AG09309 (cell line): ENCODE measurements around the gene PDE8B.
A peak's percentile ranks its signal among the peaks of the same experiment; 100 is the strongest.

Experiments used
- DNase-seq: peaks from one replicate; pipeline ENCODE4 v3.0.0-alpha.2; 2010; ENCODE audit warnings: low read depth
- H3K4me3 ChIP-seq: 2 replicates; pipeline ENCODE4 v1.5.1; 2011; ENCODE audit warnings: mild to moderate bottlenecking, low read depth, low read length, moderate library complexity; ENCODE audit not compliant: control insufficient read depth
- TF ChIP-seq, protein P1 (sequence below): IDR thresholded peaks from 2 replicates; pipeline ENCODE4 v1.5.1; 2011; ENCODE audit warnings: mild to moderate bottlenecking, low read depth, low read length, inconsistent platforms; ENCODE audit not compliant: insufficient read depth, control insufficient read depth; ENCODE audit errors: missing control alignments

PDE8B gene

DNA sequence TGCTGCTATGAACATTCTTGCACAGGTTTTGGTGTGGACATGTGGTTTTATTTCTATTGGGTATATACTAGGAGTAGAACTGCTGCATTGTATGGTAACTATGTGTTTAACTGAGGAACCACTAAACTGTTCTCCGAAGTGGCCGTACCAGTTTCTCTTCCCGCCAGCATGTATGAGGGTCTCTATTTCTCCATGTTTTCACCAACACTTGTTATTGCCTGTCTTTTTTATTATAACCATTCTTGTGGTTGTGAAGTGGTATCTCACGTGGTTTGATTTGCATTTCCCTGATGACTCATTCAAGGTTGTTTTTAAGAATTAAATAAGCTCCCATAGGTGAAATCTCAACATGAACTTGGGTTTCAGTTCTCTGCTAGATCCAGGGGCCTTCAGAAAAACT, 19.4 kb downstream of the PDE8B start:
- H3K4me3 ChIP-seq = no peak overlapping the region
- TF ChIP-seq, protein P1, sequence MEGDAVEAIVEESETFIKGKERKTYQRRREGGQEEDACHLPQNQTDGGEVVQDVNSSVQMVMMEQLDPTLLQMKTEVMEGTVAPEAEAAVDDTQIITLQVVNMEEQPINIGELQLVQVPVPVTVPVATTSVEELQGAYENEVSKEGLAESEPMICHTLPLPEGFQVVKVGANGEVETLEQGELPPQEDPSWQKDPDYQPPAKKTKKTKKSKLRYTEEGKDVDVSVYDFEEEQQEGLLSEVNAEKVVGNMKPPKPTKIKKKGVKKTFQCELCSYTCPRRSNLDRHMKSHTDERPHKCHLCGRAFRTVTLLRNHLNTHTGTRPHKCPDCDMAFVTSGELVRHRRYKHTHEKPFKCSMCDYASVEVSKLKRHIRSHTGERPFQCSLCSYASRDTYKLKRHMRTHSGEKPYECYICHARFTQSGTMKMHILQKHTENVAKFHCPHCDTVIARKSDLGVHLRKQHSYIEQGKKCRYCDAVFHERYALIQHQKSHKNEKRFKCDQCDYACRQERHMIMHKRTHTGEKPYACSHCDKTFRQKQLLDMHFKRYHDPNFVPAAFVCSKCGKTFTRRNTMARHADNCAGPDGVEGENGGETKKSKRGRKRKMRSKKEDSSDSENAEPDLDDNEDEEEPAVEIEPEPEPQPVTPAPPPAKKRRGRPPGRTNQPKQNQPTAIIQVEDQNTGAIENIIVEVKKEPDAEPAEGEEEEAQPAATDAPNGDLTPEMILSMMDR = no peak
- no peak for DNase-seq

DNA sequence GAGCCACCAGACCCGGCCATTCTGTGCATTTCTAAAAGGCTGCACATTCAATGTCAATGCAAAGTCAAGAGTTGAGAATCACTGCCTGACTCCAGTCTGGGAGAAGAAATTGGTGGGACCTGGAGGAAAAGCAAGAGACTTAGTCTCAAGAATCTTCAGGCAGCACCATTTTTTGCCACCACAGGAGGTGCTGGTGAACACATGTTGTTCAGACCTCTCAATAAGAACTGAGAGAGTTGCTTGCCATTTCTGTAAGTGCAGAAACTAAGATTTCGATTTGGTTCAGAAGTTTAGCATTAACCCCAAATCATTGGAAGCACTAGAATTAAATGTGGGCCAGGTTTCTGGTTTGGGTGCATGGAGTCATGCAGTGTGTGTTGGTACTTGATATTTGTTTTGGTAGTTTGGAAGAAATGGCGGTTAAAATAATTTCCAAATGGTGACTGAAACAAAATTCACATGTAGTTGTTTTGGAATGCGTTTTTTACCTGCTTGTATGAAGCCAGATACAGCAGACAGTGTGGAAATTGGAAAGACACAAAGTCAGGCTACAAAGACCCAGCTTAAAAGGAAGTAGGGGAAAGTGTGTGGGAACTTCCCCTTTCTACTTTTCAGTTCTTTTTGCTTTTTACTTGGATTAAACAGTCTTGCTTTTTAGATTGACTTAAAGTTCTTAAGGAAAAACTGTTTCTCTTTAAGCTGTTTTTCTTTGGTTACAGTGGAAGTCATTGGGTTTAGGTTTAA, 20.4 kb downstream of the PDE8B start:
- TF ChIP-seq, protein P1 = peak; percentile 36
- no peak overlapping the region for H3K4me3 ChIP-seq
- no peak for DNase-seq

DNA sequence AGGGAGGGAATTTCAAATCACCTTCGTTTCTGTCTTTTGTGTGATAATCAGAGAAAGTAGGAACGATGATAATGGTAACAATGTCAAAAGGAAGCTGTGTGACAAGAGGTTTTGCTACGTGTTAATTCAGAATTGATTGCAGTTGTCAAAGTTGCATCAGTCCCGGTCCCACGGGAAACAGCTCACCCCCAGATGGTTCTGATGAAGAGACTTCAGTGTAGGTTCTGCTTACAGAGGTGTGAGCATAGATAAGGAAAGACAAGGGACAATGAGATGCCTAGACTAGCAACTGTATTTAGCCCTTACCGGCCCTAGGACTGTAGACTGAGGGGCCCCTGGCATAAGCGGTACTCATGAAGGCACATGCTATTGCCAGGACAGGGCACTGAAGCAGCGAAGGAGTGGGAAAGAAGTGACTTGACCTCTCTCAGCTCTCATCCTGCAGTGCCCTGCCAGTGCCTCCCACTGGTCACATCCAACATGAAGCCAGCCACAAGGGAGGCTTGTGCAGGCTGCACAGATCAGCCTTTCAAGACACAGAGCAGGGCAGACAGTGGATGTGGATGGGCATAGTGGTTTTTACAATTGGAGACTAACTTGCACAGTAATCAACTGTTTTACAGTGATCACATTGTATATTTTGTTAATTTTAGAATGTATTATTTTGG, 21.1 kb downstream of the PDE8B start:
- TF ChIP-seq, protein P1 = no peak
- no peak for DNase-seq
- no peak overlapping the region for H3K4me3 ChIP-seq

DNA sequence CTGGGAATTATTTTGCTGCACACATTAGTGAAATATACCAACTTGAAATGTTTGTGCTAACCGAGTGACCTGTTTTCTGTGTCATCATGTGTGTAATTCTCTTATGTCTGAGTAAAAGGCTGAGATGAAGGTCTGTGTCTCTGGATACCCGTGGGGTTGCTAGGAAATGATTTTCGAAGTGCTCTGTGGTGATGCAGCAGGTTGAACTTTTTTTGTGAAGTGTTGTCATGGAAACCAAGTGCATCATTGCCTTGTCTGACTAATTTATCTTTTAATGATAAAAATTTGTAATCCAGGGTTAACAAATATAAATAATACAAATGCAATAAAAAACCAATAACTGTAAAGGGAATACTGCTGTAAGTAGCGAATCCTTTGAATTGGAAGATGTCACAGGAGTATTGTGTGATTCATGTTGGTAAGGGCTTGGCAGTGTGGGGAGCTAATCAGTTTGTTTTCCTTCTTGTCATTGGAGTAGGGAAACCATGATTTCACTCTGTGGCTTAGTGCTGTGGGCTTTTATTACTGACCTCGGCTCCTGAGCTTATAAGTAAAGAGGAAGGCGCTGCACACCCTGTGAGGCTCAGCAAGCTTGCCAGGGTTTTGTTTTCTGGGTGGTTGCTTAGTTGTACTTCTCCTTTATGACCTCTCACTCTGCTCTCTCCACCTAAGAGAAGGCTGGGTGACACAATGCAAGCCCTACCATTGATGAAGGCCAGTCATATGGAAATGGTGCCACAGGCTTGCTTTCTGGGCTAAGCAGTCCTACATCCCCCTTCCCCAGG, 22.3 kb downstream of the PDE8B start:
- no peak overlapping the region for H3K4me3 ChIP-seq
- DNase-seq = peak; percentile 23
- TF ChIP-seq, protein P1 = no peak

DNA sequence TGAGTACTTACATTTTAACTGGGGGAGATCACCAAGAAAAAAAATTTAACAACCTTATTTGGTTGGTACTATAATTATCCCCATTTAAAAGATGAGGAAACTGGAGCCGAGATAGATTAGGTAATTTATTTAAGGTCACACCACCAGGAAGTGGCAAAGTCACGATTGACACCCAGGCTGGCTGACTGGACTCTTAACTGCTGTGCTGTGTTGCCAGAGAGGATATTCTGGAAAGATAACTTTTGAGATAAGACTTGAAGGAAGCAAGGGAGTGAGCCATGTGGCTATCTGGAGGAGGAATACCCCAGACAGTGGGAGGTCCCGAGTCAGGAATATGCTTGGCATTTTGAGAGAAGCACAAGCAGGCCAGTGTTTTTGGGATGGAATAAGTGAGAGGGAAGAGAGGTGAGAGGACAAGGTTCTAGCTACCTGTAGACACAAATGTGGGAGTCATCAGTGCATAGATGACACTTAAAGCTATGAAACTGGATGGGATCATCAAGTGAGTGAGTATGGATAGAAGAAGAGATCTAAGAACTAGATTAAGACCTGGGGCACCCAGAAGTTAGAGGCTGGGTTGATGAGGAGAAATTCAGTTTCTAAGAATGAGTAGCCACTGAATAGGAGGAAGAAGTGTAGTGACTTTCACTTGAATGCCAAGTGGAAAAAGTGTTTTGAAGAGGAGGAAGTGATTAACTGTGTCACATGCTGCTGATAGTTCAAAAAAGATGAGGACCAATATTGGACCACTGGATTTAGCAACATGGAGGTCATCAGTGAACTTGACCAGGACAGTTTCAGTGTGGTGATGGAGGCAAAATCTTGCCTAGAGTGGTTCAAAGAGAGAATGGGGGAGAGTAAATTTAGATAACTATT, 25.6 kb downstream of the PDE8B start:
- H3K4me3 ChIP-seq = no peak overlapping the region
- DNase-seq = no peak
- TF ChIP-seq, protein P1 = no peak
